ENCODE data around the gene SFT2D2.
A peak's percentile ranks its signal among the peaks of the same experiment; 100 is the strongest.
"Not testable (repeated sequence)": the region's sequence is repeated elsewhere in the genome, so short reads cannot be mapped to it uniquely, and the experiment has no call there.

Gene SFT2D2

GRCh38 chr1:168225476-168226190, at the start of gene SFT2D2:
SFT2D2 (plus strand) TSS chr1:168226004; CDS start chr1:168226080, 76 bp downstream.
- DNase-seq: peak; percentile 89

- DNase-seq: no peak
Measured at GRCh38 chr1:168178227-168178637, 47.6 kb upstream of the SFT2D2 start.

- peak; percentile 98 for DNase-seq
Measured at GRCh38 chr1:168178638-168179437, 47.0 kb upstream of the SFT2D2 start, which contains the start of gene TIPRL. TIPRL (plus strand) TSS chr1:168178962; CDS start chr1:168179078, 116 bp downstream.

- peak; percentile 24 for DNase-seq
Measured at GRCh38 chr1:168179438-168180147, 46.2 kb upstream of the SFT2D2 start.

- no peak for DNase-seq
Measured at GRCh38 chr1:168180148-168180524, 45.7 kb upstream of the SFT2D2 start.

GRCh38 chr1:168181063-168181720, 44.6 kb upstream of the SFT2D2 start:
- not testable (repeated sequence) for DNase-seq

GRCh38 chr1:168187177-168187576, 38.6 kb upstream of the SFT2D2 start:
- no peak for DNase-seq

GRCh38 chr1:168190403-168190802, 35.4 kb upstream of the SFT2D2 start:
- DNase-seq: no peak

GRCh38 chr1:168195199-168196135, 30.3 kb upstream of the SFT2D2 start:
- DNase-seq: no peak

GRCh38 chr1:168199056-168199455, 26.7 kb upstream of the SFT2D2 start:
- no peak for DNase-seq

- DNase-seq: no peak
Measured at GRCh38 chr1:168202941-168203654, 22.7 kb upstream of the SFT2D2 start.

- DNase-seq: no peak
Measured at GRCh38 chr1:168206111-168206510, 19.7 kb upstream of the SFT2D2 start.

GRCh38 chr1:168207673-168208072, 18.1 kb upstream of the SFT2D2 start:
- not testable (repeated sequence) for DNase-seq

- no peak for DNase-seq
Measured at GRCh38 chr1:168210312-168210711, 15.5 kb upstream of the SFT2D2 start.

- DNase-seq: no peak
Measured at GRCh38 chr1:168213349-168213748, 12.5 kb upstream of the SFT2D2 start.

GRCh38 chr1:168216171-168216570, 9.6 kb upstream of the SFT2D2 start:
- no peak for DNase-seq

- no peak for DNase-seq
Measured at GRCh38 chr1:168217664-168218063, 8.1 kb upstream of the SFT2D2 start.

GRCh38 chr1:168218658-168219057, 7.1 kb upstream of the SFT2D2 start:
- DNase-seq: no peak

GRCh38 chr1:168220470-168220871, 5.3 kb upstream of the SFT2D2 start:
- DNase-seq: no peak

- no peak for DNase-seq
Measured at GRCh38 chr1:168221275-168221674, 4.5 kb upstream of the SFT2D2 start.

- DNase-seq: no peak
Measured at GRCh38 chr1:168223261-168223660, 2.5 kb upstream of the SFT2D2 start.

Data from right hindlimb (tissue), 1 donor.